ENCODE results near the gene AQP6.

AQP6 gene

GRCh38 chr12:49961993-49962764, 10.6 kb upstream of the AQP6 start:
- no peak for TF ChIP-seq CTCF (IDR thresholded peaks at IDR 0.05)

GRCh38 chr12:49962861-49963765, 9.6 kb upstream of the AQP6 start:
- no peak for TF ChIP-seq CTCF (IDR thresholded peaks at IDR 0.05)

DNA sequence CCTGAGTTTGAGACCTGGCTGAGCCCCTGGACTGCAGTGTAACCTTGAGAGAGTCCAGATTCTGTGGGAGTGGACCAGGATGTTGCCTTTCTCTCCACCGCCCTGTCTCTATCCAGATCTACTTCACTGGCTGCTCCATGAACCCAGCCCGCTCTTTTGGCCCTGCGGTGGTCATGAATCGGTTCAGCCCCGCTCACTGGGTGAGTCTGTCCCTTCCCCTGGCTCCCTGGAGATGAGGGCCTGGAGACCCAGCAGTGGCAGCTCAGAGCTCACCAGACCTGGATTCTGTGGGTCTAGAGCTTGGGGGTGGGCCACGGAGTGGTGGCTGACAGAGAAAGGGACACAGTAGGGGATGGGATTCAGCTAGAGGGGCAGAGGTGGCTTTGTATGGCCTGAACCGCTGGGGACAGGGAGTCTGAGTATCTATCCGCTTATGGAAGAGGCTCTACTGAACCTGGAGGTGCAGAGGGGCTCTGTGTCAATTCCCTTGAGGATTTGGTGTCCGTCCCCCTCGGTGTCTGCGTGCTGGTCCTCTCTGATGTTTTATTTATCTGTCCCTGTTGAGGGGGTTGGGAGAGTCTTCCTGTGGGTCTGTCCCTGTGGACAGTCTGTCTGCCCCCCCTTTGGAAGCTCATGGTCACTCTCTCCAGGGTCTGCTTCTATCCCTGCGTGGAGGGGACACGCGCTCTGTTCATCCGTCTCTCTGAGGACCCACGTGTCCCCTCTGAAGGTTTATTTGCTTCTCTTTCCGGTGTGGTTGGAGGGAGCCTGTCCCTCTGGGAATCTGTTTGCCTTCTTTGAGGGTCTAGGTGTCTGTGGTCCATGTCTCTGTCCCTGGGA, 8.6 kb upstream of the AQP6 start:
- no peak for TF ChIP-seq CTCF (IDR thresholded peaks at IDR 0.05)

GRCh38 chr12:49964849-49965624, 7.7 kb upstream of the AQP6 start:
- no peak for TF ChIP-seq CTCF (IDR thresholded peaks at IDR 0.05)

DNA sequence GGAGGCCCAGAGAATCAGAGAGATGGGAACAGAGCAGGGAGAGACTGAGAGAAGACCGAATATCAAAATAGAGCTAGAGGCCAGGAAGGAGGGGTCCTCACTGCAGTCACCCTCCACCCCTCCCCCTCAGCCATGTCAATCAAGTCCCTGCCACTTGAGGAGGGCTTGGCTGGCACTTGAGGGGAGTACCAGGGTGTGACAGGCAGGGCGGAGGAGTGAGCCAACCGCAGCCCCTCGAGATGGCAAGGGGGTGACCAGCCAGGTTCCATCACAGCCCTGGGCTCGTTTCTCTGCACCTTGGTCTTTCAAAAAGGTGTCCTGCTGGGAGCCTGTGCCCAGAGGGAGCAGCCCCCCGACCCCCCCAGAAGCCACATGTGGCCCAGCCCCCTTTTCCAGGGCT, 6.9 kb upstream of the AQP6 start:
- TF ChIP-seq CTCF (IDR thresholded peaks at IDR 0.05), result no peak

DNA sequence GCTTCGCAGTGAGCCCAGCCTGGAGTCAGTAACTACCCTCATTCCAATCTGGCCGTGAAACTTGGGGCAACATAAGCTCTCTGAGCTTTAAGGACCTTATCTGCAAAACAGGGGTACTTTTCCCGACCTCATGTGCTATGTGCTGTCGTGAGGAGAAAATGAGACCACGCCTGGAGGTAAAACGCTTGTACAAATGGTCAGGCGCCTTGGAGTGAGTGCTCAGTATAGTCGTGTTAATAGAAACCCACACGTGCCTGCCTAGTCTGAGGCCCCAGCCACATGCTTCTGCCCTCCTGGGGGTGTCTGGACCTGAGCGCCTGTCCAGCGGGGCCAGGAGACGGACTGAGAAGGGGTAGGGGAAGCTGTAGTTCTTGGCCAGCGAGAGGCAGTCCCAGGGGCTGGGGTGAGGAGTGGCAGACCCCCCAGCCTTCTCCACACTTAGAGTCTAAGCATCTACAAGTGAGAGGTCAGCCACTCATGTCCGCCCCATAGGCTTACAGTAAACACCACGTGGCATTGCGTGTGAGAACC, 6.2 kb upstream of the AQP6 start:
- TF ChIP-seq CTCF (IDR thresholded peaks at IDR 0.05), result no peak
